Caco-2 (cell line): ENCODE data around the gene CAPN5. TPM values are rescaled to one million over a fixed set of nuclear protein-coding genes. Genes with fewer than 3 reads are reported as not detected.

Experiments used
- BruUV-seq: library from RNA; stranded (reverse); fragments of 400-500 nt; replicated peaks from 2 replicates; lab custom pipeline; 2021; lab: Mats Ljungman, UMichigan
- CTCF ChIA-PET: fragments of 300-600 bp; sonication (Branson Sonifier 250); formaldehyde crosslinking; loops from one replicate; lab custom pipeline; 2022; ENCODE audit warnings: antibody characterized with exemption; lab: Charles Lee
- POLR2A ChIA-PET: fragments of 300-600 bp; sonication (Branson Sonifier 250); formaldehyde crosslinking; loops from one replicate; lab custom pipeline; 2022; ENCODE audit warnings: antibody characterized with exemption; lab: Charles Lee
- DNase-seq, 2 experiments: peaks; one replicate each; pipeline versions ENCODE4 v3.0.0 to v3.0.0-alpha.2; 2020 to 2022
- H3K27me3 ChIP-seq: replicated peaks from 2 replicates; pipeline ENCODE4 v1.6.0; 2011; ENCODE audit warnings: low read length; ENCODE audit not compliant: control insufficient read depth, insufficient read depth
- H3K36me3 ChIP-seq: 2 replicates; pipeline ENCODE4 v1.5.1; 2011; ENCODE audit warnings: low read length; ENCODE audit not compliant: control insufficient read depth, insufficient read depth
- H3K4me1 ChIP-seq: fragments of 250-450 bp; sonication (Bioruptor Pico); 2 replicates; pipeline ENCODE4 v1.5.1; 2020; ENCODE audit warnings: mild to moderate bottlenecking
- H3K4me3 ChIP-seq: 2 replicates; pipeline ENCODE4 v1.5.1; 2011; ENCODE audit warnings: low read depth, mild to moderate bottlenecking, control low read depth, low read length
- H3K9me3 ChIP-seq: fragments of 250-450 bp; sonication (Bioruptor Pico); 2 replicates; pipeline ENCODE4 v1.5.1; 2020; ENCODE audit warnings: mild to moderate bottlenecking, moderate library complexity
- H3K27ac Mint-ChIP-seq: one replicate; pipeline ENCODE4 v1.8.0; 2022; ENCODE audit warnings: mixed read lengths; ENCODE audit not compliant: unreplicated experiment
- H3K27me3 Mint-ChIP-seq: one replicate; pipeline ENCODE4 v1.8.0; 2022; ENCODE audit warnings: mixed read lengths; ENCODE audit not compliant: insufficient read depth, unreplicated experiment
- H3K36me3 Mint-ChIP-seq: one replicate; pipeline ENCODE4 v1.8.0; 2022; ENCODE audit warnings: mild to moderate bottlenecking, mixed read lengths; ENCODE audit not compliant: insufficient read depth, unreplicated experiment
- H3K4me1 Mint-ChIP-seq: one replicate; pipeline ENCODE4 v1.8.0; 2022; ENCODE audit warnings: low read depth, mixed read lengths; ENCODE audit not compliant: unreplicated experiment
- H3K4me3 Mint-ChIP-seq: one replicate; pipeline ENCODE4 v1.8.0; 2022; ENCODE audit warnings: mild to moderate bottlenecking, moderate library complexity, mixed read lengths; ENCODE audit not compliant: unreplicated experiment
- H3K9me3 Mint-ChIP-seq: one replicate; pipeline ENCODE4 v1.8.0; 2022; ENCODE audit warnings: mixed read lengths; ENCODE audit not compliant: unreplicated experiment
- intact Hi-C: fragments of 100-400 bp; cut with micrococcal nuclease; formaldehyde crosslinking; loops from one replicate; pipeline ENCODE4 v1.10.0; 2022; ENCODE audit not compliant: unreplicated experiment
- total RNA-seq: library from RNA; stranded (reverse); gene quantifications from 2 replicates; pipeline ENCODE4 v1.2.3, GENCODE V29; 2022
- TF ChIP-seq, protein P1 (sequence below), 2 experiments: fragments of 200-600 bp in 1 of 2; IDR thresholded peaks; 1 replicate in 1 of 2; 2 replicates in 1 of 2; pipeline versions ENCODE4 v1.5.1 to v1.8.0; 2011 to 2022; ENCODE audit warnings: antibody characterized with exemption in 1 of 2, control low read depth in 1 of 2, inconsistent platforms in 1 of 2, low read depth in 1 of 2, low read length in 1 of 2, mild to moderate bottlenecking in 1 of 2, moderate library complexity in 1 of 2; ENCODE audit not compliant: insufficient read depth in 1 of 2, severe bottlenecking in 1 of 2, unreplicated experiment in 1 of 2

The CAPN5 gene
- total RNA-seq, 1 experiment from 2014 or later: 21.2 TPM

DNA sequence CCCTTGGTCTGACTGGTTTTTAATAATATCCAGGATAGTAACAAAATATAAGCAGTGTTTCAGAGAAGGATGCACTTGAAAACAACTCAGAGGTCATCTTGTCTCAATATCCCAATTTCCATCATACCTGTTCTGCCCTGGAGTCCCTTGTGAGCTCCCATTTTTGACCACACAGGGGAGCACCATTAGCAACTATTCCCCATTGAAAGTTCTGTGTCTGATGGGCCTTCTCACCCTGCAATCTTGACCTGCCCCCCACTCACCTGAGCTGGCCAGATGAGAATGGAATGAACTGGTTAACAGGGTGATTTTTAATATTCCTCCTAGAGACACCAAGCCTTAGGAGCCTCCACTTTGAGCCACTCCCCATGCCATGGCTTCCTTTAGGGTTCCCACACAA is 3.8 kb upstream of the CAPN5 start:
- ChIA-PET POLR2A (no interaction called here), CTCF (interaction anchor here (0.5 to 4.1 kb wide), 12 partner anchors 10 to 329 kb away, joined by 3 to 47 read pairs (median 4); no protein-coding TSS in a partner anchor)
- Histone ChIP-seq H3K9me3 (peaks cover 20% of the 10 kb centered on the region), H3K36me3 (no peaks in the 10 kb centered on the region), H3K27me3 (no peaks in the 10 kb centered on the region), H3K4me3 (no peak overlapping the region), H3K4me1 (peaks cover 24% of the 10 kb centered on the region)
- Mint-ChIP-seq H3K4me3 (no peak overlapping the region), H3K27ac (peak overlapping the region; percentile 65), H3K27me3 (no peaks in the 10 kb centered on the region), H3K4me1 (peaks cover 33% of the 10 kb centered on the region), H3K36me3 (peaks cover 9% of the 10 kb centered on the region), H3K9me3 (peaks cover 9% of the 10 kb centered on the region)
- TF ChIP-seq, protein P1, sequence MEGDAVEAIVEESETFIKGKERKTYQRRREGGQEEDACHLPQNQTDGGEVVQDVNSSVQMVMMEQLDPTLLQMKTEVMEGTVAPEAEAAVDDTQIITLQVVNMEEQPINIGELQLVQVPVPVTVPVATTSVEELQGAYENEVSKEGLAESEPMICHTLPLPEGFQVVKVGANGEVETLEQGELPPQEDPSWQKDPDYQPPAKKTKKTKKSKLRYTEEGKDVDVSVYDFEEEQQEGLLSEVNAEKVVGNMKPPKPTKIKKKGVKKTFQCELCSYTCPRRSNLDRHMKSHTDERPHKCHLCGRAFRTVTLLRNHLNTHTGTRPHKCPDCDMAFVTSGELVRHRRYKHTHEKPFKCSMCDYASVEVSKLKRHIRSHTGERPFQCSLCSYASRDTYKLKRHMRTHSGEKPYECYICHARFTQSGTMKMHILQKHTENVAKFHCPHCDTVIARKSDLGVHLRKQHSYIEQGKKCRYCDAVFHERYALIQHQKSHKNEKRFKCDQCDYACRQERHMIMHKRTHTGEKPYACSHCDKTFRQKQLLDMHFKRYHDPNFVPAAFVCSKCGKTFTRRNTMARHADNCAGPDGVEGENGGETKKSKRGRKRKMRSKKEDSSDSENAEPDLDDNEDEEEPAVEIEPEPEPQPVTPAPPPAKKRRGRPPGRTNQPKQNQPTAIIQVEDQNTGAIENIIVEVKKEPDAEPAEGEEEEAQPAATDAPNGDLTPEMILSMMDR (IDR thresholded peaks at IDR 0.05; ENCODE audit: insufficient read depth in 1 of 2, low read depth in 1 of 2, low read length in 1 of 2, severe bottlenecking in 1 of 2, unreplicated experiment in 1 of 2): peak in 1 of 2 experiments; percentile 40
- intact Hi-C loops: no loop called here
- peak in 1 of 2 experiments; percentile 43 for DNase-seq
- no TSS peak for BruUV-seq

DNA sequence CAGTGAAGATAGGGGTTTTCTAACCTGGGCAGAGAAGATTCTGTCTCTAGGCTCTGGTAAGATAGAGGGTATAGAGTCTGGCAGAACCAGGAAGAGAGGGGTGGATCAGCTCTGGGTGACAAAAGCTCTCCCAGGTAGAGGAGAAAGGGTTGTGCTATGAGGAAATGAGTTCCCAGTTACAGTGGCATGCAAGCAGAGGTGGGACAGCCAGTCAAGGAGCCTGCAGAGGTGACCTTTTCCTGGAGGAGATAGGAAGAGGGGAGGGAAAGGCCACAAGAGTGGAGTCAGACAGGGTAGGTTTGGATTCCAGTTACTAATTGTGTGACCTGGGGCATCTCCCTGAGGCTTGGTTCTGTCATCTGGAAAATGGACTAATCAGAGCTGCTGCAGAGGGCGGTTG is 3.4 kb upstream of the CAPN5 start:
- TF ChIP-seq, protein P1 (IDR thresholded peaks at IDR 0.05; ENCODE audit: insufficient read depth in 1 of 2, low read depth in 1 of 2, low read length in 1 of 2, severe bottlenecking in 1 of 2, unreplicated experiment in 1 of 2): no peak
- peak in 1 of 2 experiments; percentile 44 for DNase-seq
- Histone ChIP-seq H3K4me3 (no peak overlapping the region), H3K9me3 (peaks cover 15% of the 10 kb centered on the region; the same call in 1 of the 2 replicates), H3K4me1 (peaks cover 26% of the 10 kb centered on the region), H3K36me3 (no peaks in the 10 kb centered on the region), H3K27me3 (no peaks in the 10 kb centered on the region)
- Mint-ChIP-seq H3K9me3 (peaks cover 9% of the 10 kb centered on the region), H3K36me3 (peaks cover 9% of the 10 kb centered on the region), H3K27me3 (no peaks in the 10 kb centered on the region), H3K4me1 (peaks cover 33% of the 10 kb centered on the region), H3K4me3 (no peak overlapping the region), H3K27ac (peak overlapping the region; percentile 65)
- no TSS peak for BruUV-seq
- CTCF ChIA-PET: interaction anchor here (0.5 to 4.1 kb wide), 11 partner anchors 10 to 329 kb away, joined by 3 to 47 read pairs (median 4); no protein-coding TSS in a partner anchor
- POLR2A ChIA-PET: no interaction called here
- intact Hi-C loops: no loop called here

DNA sequence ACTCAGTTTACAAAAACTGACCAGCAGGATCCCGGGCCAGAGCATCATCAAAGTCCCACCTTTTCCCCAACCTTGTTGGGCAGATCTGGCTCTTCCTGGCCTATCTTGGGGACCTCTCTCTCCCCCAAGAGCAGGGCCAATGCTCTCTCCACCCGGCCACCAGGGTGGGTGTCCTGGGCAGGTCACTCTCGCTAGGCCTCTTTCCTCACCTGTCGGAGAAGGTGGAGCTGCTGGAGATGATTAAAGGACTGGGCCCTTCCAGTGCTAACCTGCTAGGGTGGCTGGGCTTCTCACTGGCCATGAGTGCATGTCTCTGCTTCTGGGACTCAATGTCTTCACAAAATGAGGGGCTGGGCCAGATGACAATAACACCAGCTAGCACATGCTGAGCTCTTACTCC is 2.9 kb upstream of the CAPN5 start:
- POLR2A ChIA-PET: no interaction called here
- CTCF ChIA-PET: interaction anchor here (1.3 to 4.1 kb wide), 6 partner anchors 12 to 76 kb away, joined by 3 to 47 read pairs (median 5); no protein-coding TSS in a partner anchor
- H3K36me3 Mint-ChIP-seq: peaks cover 9% of the 10 kb centered on the region

More for the DNA sequence above, 2.9 kb upstream of the CAPN5 start:
- H3K4me3 ChIP-seq: no peak overlapping the region
- DNase-seq: no peak
- H3K4me1 ChIP-seq: peaks cover 26% of the 10 kb centered on the region
- Mint-ChIP-seq H3K27ac (no peak overlapping the region), H3K9me3 (peaks cover 9% of the 10 kb centered on the region), H3K4me3 (no peak overlapping the region), H3K4me1 (peaks cover 33% of the 10 kb centered on the region), H3K27me3 (no peaks in the 10 kb centered on the region)
- H3K36me3 ChIP-seq: no peaks in the 10 kb centered on the region
- peaks cover 13% of the 10 kb centered on the region; the same call in 1 of the 2 replicates for H3K9me3 ChIP-seq
- BruUV-seq: no TSS peak
- TF ChIP-seq, protein P1 (IDR thresholded peaks at IDR 0.05; ENCODE audit: insufficient read depth in 1 of 2, low read depth in 1 of 2, low read length in 1 of 2, severe bottlenecking in 1 of 2, unreplicated experiment in 1 of 2): no peak
- no peaks in the 10 kb centered on the region for H3K27me3 ChIP-seq
- intact Hi-C loops: no loop called here
